Occipital lobe (tissue), 2 donors: ENCODE data around the gene APOBEC4. TPM values are rescaled to one million over a fixed set of nuclear protein-coding genes. Genes with fewer than 3 reads are reported as not detected.
A peak's percentile ranks its signal among the peaks of the same experiment; 100 is the strongest.
"Not testable (repeated sequence)": the region's sequence is repeated elsewhere in the genome, so short reads cannot be mapped to it uniquely, and the experiment has no call there.

ENCODE experiments used
- DNase-seq: peaks from one replicate; lab custom pipeline; 2025; lab: John Stamatoyannopoulos, UW
- total RNA-seq: library from RNA; depleted of rRNA; stranded (reverse); fragments of >200 nt; gene quantifications from one replicate; pipeline ENCODE4 v1.2.3, GENCODE V29; 2014

APOBEC4 gene
- total RNA-seq, 1 donor from 2014 or later, result not detected

- no peak for DNase-seq
Measured at GRCh38 chr1:183634429-183635065, 18.6 kb downstream of the APOBEC4 start.

GRCh38 chr1:183633676-183634343 lies 19.3 kb downstream of the APOBEC4 start:
- DNase-seq, result no peak

GRCh38 chr1:183632964-183633363 lies 20.2 kb downstream of the APOBEC4 start:
- no peak for DNase-seq

- no peak for DNase-seq
Measured at GRCh38 chr1:183632114-183632513, 21.0 kb downstream of the APOBEC4 start.

- no peak for DNase-seq
Measured at GRCh38 chr1:183630748-183631147, 22.4 kb downstream of the APOBEC4 start.

GRCh38 chr1:183628537-183628936 lies 24.6 kb downstream of the APOBEC4 start:
- no peak for DNase-seq

- not testable (repeated sequence) for DNase-seq
Measured at GRCh38 chr1:183626236-183626635, 26.9 kb downstream of the APOBEC4 start.

GRCh38 chr1:183622884-183623785 lies 30.0 kb downstream of the APOBEC4 start:
- no peak for DNase-seq

- no peak for DNase-seq
Measured at GRCh38 chr1:183622013-183622412, 31.1 kb downstream of the APOBEC4 start.

GRCh38 chr1:183620311-183620710 lies 32.8 kb downstream of the APOBEC4 start:
- no peak for DNase-seq

- no peak for DNase-seq
Measured at GRCh38 chr1:183619781-183620180, 33.3 kb downstream of the APOBEC4 start.

- not testable (repeated sequence) for DNase-seq
Measured at GRCh38 chr1:183618202-183618601, 34.9 kb downstream of the APOBEC4 start.

- DNase-seq, result not testable (repeated sequence)
Measured at GRCh38 chr1:183612975-183613374, 40.1 kb downstream of the APOBEC4 start.

- DNase-seq, result no peak
Measured at GRCh38 chr1:183612407-183612806, 40.7 kb downstream of the APOBEC4 start.

- DNase-seq, result no peak
Measured at GRCh38 chr1:183611021-183611420, 42.1 kb downstream of the APOBEC4 start.

GRCh38 chr1:183609759-183610452 lies 43.2 kb downstream of the APOBEC4 start:
- no peak for DNase-seq

GRCh38 chr1:183609313-183609712 lies 43.8 kb downstream of the APOBEC4 start:
- peak; percentile 54 for DNase-seq

GRCh38 chr1:183607322-183607980 lies 45.7 kb downstream of the APOBEC4 start:
- no peak for DNase-seq

- DNase-seq, result no peak
Measured at GRCh38 chr1:183605904-183606303, 47.2 kb downstream of the APOBEC4 start.

- no peak for DNase-seq
Measured at GRCh38 chr1:183604815-183605214, 48.3 kb downstream of the APOBEC4 start.
